Esophagus mucosa (tissue), 1 donor: ENCODE data around the gene DOCK1. TPM values are rescaled to one million over a fixed set of nuclear protein-coding genes. Genes with fewer than 3 reads are reported as not detected.

Source experiments
- ATAC-seq: fragments of 200-7000 bp; cut with Tn5 transposase; one replicate; pipeline ENCODE4 v1.9.1; 2020
- total RNA-seq: library from RNA; stranded (reverse); gene quantifications from one replicate; pipeline ENCODE4 v1.2.4, GENCODE V29; 2023
- donor health status: DM: yes; HTN: yes; CAD: no.

DOCK1 gene
- total RNA-seq, 1 donor from 2014 or later, result 37.6 TPM

DNA sequence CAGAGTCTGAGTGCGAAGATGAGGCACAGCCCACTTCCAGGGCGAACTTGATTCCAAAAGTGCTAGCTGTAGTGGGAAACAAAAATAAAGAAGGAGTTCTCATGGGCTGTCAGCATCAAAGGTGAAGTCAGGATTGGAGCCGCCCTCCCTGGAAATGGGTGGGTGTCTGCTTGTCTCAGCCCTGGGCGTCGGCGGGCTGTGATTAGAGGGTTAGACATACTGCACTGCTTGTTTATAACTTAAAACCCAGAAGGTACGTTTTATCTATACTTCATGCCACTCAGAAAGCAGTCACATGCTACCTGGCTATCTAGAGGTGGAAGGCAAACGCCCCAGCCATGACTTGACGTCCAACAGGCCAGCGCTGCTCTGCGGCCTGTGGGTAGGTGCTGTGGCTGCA, 535.1 kb downstream of the DOCK1 start:
- ATAC-seq, result no peak

GRCh38 chr10:127441350-127442219, 536.4 kb downstream of the DOCK1 start:
- ATAC-seq, result no peak

DNA sequence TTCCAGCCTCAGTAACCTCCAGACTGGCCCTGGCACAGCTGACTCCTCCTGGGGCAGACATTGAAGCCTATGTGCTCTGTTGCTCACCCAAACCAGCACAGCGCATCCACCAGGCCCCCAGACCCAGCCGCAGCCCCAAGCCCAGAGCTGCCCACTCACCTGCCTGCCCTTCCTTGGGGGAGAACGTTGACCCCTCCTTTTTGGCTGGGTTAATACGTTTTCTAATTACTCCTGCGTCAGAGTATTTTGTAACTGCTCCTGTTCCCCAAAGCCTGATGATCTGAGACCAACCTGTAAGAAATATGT, 536.9 kb downstream of the DOCK1 start:
- no peak for ATAC-seq

GRCh38 chr10:127444155-127444554, 538.9 kb downstream of the DOCK1 start:
- no peak for ATAC-seq

DNA sequence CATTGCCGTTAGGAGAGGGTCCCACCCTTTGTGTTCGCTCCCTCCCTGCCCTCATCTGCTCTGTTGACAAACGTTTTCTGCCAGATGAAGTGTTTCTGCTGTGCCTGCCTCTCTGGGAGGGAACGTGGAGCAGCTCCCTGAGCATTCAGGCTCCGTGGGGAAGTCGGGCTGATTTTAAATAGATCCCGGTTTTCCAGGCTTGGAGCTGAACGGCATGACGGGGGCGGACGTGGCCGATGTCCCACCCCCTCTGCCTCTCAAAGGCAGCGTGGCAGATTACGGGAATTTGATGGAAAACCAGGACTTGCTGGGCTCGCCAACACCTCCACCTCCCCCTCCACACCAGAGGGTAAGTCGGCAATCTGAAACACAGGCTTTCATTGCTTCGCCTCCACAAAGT, 542.0 kb downstream of the DOCK1 start:
- no peak for ATAC-seq

GRCh38 chr10:127449490-127449889, 544.3 kb downstream of the DOCK1 start:
- ATAC-seq, result no peak

DNA sequence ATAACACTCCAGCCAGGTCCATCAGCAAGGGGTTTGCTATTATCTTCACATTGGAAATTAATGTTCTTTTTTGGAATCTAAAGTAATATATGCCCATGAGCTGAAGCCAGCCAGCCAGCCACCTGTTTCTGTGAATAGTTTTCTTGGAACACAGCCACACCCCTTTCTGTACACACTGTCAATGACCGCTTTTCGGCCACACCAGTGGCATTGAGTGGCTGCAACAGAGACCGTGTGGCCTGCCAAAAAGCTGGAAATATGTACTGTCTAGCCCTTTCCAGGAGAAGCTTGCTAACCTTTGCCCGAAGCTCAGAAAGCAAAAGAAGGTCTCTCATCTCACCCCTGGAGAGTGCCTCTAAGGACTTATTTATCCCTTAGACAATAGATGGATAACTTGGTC, 545.4 kb downstream of the DOCK1 start:
- ATAC-seq, result no peak

GRCh38 chr10:127451628-127452027, 546.4 kb downstream of the DOCK1 start:
- no peak for ATAC-seq

GRCh38 chr10:127452568-127452967, 547.3 kb downstream of the DOCK1 start:
- ATAC-seq, result no peak

DNA sequence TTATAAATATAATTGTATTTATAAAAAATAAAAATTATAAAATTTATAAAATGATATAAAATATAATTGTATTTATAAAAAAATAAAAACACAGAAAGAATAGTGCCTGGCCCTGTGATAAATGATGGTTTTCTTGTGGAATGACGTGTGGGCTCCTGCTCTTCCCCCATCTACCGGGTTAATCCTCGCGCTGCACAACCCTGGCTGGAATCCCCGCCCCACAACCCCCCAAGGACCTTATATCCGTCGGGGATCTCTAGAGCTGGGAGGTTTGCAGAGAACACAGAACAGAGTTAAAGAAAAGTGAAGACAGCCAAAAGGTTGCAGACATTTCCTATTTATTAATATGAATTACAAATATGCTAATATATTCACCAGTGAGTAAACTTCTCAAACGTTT, 548.5 kb downstream of the DOCK1 start:
- ATAC-seq, result no peak

- ATAC-seq, result no peak
These were observed 550.9 kb downstream of the DOCK1 start for GRCh38 chr10:127456122-127456521.

- ATAC-seq, result no peak
These were observed 553.0 kb downstream of the DOCK1 start for GRCh38 chr10:127458016-127458810.

DNA sequence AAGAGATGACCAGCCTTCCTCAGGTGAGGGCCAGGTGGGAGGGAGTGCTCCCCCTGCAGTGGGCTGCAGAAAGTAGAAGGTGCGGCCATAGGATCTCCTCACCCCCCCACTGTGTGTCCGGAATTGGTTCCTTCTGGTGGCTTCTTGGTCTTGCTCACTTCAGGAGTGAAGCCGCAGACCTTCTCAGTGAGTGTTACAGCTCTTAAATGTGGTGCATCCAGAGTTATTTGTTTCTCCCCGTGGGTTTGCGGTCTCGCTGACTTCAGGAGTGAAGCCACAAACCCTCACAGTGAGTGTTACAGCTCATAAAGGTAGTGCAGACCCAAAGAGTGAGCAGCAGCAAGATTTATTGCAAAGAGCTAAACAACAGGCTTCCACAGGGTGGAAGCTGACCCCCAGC, 553.6 kb downstream of the DOCK1 start:
- no peak for ATAC-seq

DNA sequence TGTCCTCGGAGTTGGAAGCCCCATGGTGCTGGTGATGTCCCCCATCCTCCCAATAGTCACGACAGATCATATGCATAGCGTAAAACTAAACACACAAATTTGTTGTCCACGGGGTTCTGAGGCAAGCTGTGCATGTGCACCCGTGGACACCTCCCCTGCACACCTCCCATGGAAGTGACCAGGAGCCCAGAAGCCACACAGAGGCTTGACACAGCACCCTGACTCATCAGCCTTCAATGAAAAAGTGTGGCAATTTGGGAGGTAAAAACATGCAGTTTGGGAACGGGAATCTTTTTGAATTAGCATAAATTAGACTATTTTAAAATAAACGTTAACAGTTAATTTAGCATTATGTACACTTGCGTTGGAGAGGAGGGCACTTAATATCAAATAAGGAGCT, 554.7 kb downstream of the DOCK1 start:
- ATAC-seq, result no peak

DNA sequence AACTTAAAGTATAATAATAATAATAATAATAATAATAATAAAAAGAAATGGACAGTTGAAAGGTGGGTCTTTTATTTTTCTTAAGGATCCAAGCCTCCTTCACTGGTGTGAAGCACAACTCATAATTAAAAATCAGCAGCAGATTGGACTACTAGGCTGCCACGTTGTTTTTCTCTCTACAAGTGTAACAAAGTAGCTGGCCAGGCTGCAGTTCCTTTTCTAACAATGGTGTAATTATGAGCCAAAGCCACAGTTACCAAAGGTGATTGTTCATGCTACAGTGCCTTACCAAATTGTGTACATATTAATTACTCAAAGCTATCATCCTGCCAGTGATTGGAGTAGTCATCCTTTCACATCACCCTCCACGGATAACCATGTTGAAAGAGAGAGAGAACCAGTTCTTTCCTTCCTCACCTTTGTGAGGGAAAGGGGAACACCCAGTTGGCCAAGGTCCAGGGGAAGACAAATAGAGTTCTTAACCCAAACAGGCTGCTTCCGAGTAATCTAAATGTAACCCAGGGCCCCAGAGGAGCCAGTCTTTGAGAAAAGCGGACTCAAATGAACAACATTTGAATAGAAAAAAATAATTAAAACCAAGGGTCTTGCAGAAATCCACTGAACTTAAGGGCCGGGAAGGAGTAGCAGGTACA, 557.5 kb downstream of the DOCK1 start:
- peak; percentile 33 for ATAC-seq

DNA sequence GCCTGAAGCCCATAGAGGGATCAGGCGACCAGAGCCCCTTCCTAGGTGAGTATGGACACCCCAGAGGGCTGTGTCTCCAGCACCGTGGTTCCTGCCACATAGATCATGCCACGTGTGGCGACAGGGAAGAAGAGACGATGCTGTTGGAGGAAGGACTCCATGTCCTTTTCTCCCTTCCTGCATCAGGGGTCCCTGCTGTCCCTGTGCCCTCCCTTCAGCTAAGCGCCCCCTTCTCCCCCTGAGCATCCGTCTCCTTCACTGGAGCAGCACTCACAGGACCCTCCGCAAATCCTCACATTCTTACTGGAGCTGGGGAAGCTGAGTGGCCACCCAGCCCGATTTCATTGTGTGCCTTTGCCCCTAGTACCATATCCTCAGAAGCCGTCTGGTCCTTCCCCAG, 558.3 kb downstream of the DOCK1 start:
- ATAC-seq, result no peak

DNA sequence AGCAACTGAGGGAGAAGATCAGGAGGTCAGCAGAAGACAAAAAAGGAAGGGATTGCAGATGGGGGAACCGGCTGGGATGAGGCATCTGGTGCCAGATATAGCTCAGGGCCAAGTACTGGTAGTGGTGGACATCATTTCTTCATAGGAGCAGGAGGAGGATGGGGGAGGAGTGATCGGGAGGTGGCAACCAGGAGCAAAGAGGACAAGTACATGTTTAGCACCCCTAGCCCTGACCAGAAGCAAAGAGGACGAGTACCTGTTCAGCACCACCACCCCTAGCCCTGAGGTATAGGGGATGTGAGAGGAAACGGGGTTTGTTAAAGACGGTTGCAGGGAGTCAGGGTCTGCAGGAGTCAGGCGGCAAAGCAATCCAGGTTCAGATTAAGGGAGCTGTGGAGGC, 559.3 kb downstream of the DOCK1 start:
- ATAC-seq, result no peak

DNA sequence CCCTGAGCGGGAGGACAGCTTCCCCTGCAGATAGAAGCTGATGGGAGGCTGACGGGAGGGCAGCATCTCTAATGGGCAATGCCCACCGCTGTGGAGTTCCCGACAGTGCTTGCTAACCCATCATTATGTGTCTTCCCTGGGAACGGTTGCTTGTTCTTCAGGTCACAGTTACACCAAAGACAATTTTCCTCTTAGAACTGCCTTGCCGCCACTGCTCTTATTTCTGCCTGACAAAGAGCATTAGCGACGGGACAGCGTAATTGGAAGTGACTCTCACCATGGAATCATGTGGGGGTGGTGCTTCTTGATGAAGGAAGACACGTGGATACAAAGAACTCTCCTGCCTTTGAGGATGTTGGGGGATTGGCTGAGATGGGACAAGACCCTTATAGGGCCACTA, 562.6 kb downstream of the DOCK1 start:
- no peak for ATAC-seq

DNA sequence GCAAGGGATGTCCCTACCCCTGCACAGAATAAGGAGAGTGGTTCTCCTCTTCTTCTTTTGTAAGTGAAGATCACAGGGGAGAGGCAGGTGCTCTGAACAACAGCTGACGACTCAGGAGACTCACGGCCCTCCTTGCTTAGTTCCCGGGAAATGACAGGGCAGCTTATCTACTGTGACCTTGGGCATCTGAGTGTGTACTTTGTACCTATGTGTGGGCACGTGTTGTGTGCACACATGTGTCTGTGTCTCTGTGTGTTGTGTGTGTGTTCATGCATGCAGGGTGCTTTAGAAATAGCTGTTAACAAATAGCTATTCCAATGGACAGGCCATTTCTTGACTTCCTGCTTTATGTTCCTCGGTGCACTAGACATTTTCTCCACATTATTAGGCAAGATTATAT, 563.4 kb downstream of the DOCK1 start:
- no peak for ATAC-seq

DNA sequence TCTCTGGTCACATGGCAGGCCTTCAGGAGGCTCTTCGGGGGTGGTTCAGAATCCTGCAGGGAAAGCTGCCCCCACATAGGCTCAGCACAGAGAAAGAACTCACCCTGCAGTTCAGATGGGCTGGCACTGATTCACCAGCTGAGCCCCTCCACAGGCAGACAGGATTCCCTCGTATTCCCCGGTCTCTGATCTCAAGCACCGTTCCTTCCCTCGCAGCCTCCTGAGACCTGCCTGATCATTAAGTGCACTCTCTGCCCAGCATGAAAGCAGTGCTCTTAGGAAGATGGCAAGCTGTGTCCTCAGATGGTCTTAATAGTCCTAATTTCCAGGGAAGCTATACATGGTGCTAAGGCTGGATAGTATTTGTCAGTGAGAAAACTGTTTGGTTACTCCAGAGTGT, 565.7 kb downstream of the DOCK1 start:
- no peak for ATAC-seq

DNA sequence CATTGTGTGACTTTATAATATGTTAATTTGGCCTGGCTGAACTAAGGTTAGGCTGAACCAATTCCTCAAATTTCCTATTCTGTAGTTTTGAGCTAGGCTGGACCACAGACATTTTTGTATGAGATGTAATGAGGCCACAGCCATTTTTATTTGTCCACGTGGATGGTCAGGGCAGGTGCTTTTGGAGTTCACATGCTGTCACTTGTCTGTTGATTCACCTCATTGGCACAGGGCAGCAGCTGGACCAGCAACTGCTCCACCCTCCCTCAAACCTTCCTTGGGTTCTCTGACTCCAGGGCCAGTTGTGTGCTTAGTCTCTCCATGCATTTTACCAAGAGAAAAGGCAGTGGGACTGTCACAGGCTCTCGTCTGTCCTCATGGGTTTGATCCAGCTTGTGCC, 567.7 kb downstream of the DOCK1 start:
- ATAC-seq, result no peak

DNA sequence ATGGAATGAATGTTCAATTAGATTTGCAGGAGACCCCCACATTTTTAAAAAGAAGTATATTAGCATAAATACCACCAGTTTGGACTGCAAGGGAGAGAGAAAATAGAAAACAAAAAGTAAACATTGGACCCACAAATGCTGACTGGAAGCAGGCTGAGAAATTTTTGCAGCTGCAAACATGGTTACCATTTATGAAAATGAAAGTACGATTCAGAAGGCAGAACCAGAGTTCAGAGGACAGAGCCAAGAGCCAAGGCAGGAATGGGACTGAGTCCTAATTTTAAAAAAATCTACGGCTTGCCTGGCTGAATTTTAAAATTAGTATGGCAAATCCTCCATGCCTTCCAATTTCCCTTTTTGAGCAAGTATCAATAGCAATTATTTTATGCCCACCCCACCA, 569.3 kb downstream of the DOCK1 start:
- no peak for ATAC-seq

DNA sequence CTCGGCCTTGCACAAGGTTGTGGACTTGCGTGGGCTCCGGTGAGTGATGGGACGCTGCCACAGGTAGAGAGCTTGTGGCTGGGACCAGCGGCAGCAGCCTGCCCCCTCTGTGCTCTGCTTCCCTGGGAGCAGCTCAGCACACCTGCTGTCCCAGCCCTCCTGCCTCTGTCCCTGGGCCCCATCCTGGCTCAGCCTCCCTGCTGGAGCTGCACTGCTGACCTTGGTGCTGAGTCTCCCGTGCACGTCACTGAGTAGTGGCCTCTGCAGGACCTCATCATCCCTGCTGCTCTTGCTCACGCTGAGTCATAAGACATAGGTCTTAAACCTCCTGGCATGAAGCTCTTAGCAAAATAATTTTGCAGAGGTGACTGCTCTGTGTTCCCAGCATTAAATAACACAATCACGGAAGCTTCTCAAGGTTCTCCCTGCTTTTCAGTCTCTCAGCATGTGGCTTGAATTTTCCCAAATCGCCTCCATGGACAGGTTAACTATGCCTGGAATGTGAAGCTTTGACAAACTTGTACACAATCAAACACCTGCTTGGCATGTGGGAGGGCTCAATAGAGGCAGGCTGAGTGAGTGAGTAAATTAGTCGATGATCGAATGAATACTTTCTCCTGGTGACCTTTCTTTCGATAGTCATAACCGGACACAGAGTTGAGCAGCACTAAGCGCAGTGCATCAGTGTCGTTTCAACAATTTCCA, 580.1 kb downstream of the DOCK1 start:
- peak; percentile 91 for ATAC-seq
